HG03060 (cell line): ENCODE measurements around the gene PEX26.
"Not testable (repeated sequence)": the region's sequence is repeated elsewhere in the genome, so short reads cannot be mapped to it uniquely, and the experiment has no call there.

Source experiments
- ATAC-seq: cut with Tn5 transposase; IDR thresholded peaks from one replicate; pipeline ENCODE4 v1.9.1; 2021; ENCODE audit warnings: low read depth, moderate number of reproducible peaks; ENCODE audit not compliant: unreplicated experiment

Gene PEX26

GRCh38 chr22:18070556-18071306, 7.1 kb upstream of the PEX26 start:
- no peak for ATAC-seq

GRCh38 chr22:18071307-18071967, 6.4 kb upstream of the PEX26 start:
- not testable (repeated sequence) for ATAC-seq

GRCh38 chr22:18071968-18072310, 5.9 kb upstream of the PEX26 start:
- no peak for ATAC-seq

GRCh38 chr22:18073467-18073866, 4.3 kb upstream of the PEX26 start:
- no peak for ATAC-seq

- ATAC-seq = not testable (repeated sequence)
Observed at GRCh38 chr22:18073927-18074326, 3.9 kb upstream of the PEX26 start.

GRCh38 chr22:18075101-18075719, 2.6 kb upstream of the PEX26 start:
- no peak for ATAC-seq

GRCh38 chr22:18075720-18076497, 1.9 kb upstream of the PEX26 start:
- ATAC-seq = no peak

GRCh38 chr22:18077087-18077638, 627 bp upstream of the PEX26 start:
- no peak for ATAC-seq

- no peak for ATAC-seq
Observed at GRCh38 chr22:18078329-18079041, 695 bp downstream of the PEX26 start.

GRCh38 chr22:18079706-18080233, 2.0 kb downstream of the PEX26 start:
- ATAC-seq = no peak

GRCh38 chr22:18081416-18081815, 3.6 kb downstream of the PEX26 start:
- ATAC-seq = no peak

- ATAC-seq = no peak
Observed at GRCh38 chr22:18082467-18082866, 4.7 kb downstream of the PEX26 start.

GRCh38 chr22:18083406-18083805, 5.6 kb downstream of the PEX26 start:
- no peak for ATAC-seq

GRCh38 chr22:18085188-18085587, 7.4 kb downstream of the PEX26 start:
- ATAC-seq = no peak

- ATAC-seq = no peak
Observed at GRCh38 chr22:18087350-18087855, 9.6 kb downstream of the PEX26 start.

- ATAC-seq = no peak
Observed at GRCh38 chr22:18088825-18089568, 11.2 kb downstream of the PEX26 start.

- ATAC-seq = no peak
Observed at GRCh38 chr22:18090286-18090685, 12.5 kb downstream of the PEX26 start.

GRCh38 chr22:18091478-18091877, 13.7 kb downstream of the PEX26 start:
- ATAC-seq = no peak

- no peak for ATAC-seq
Observed at GRCh38 chr22:18091916-18092526, 14.2 kb downstream of the PEX26 start.
